GM19193 (cell line): ENCODE measurements around the gene SDF4.

Experiments used
- POLR2A ChIP-seq: IDR thresholded peaks from 4 replicates; pipeline ENCODE4 v1.6.1; 2011; ENCODE audit not compliant: insufficient read depth, insufficient read length; ENCODE audit errors: extremely low read depth

The SDF4 gene

DNA sequence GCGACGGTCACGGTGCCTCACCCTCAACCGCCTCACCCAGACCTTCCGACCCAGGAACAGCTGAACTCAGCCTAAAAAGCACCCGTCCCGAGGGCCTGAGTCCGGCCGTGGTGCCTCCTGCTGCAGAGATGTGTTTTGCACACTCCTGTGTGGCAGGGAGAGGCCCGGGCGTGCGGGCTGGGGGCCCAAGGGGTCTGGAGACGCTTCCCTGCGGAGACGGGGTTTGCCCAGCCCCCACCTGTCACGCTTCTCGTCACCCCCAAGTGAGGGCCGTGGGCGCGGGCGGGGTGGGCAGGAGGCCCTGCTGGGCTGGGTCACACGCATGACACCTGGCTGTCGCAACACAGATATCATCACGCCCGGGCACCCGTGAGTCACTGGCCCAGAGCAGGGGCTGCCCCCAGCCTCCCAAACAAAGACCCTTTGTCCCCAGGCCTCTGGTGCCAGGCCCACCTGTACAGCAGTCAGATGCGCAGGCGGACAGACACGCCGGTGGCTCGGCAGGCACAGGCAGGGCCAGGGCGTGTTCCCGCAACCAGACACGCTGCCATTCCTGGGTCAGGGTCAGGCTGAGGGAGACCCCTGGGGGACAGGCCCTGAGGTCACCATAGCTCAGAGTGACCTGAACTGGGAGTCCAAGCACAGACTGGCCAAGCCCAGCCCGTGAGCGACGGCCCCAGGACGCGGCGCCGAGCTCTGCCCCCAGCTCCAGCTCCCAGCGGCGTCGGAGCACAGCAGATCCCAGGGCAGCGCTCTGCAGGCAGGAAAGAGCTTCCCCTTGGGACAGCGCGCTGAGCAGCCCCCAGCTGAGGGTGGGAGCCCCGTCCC lies 6.3 kb upstream of the SDF4 start:
- TF ChIP-seq POLR2A = no peak

DNA sequence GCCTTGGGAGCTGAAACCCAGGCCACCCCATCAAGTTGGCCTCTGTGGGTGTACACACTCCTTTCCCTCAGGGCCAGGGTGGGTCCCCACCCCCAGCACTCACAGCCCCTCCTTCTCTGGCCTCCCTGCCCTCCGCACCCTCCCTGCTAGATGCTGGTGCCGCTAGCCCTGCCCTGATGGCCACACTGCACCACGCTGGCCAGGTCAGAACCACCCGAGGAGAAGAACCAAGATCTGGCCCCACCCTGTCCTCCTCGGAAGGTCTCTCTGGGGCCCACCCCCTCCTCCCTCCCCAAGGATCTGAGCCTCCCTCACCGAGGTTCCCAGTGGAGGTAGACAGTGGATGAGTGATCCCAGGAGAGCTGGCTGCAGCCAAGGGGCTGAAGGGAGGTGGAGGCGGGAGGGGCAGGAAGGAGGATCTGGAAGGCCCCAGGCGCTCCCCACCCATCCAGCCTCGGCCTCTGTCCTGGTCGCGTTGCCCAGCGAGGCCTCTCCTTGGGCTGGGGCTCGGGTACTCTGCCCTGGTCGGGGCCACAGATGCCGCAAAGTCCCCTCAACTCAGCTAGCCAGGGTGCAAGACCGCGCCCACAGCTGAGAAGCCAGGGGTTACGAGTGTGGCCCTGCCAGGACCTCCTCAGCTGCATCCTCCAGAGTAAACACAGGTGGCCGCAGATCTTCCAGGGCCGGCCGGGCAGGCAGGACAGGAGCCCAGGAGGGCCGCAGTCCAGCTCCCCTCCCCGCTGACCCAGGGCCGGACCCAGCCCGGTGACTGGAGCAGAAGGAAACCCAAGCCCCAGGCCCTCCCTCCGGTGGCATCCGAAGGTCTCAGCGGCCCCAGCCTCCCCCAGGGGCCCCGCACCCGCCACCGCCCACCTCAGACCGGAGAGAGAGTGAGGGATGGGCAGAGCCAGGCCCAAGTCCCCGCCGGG lies 5.4 kb upstream of the SDF4 start:
- TF ChIP-seq POLR2A = no peak

DNA sequence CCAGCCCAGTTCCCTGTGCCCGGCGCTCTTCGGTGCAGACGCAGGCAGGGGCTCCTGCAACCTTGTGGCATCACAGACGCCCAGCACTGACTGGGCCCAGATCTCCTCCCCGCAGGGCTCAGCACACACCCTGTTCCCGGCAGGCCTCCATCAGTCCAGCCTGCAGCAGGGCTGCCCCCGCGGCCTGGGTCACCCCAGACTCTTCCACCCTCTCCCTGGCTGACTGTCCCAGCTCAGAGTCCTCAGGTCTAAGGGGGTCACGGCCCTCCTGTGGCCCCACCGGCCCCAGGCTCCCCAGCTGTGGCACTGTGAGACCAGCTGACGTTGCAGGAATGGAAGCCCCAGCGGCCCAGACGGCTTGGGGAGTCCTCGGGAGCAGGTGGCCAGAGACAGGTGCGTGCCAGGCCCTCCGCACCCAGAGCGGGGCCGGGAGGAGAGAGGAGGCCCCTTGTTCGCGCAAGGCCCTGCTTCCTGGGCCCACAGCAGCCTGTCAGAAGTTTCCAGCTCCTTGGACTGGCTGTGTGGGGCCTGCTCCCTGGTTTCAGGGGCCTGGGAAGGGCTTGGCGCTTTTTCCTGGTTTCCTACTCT lies 4.5 kb upstream of the SDF4 start:
- TF ChIP-seq POLR2A = no peak

DNA sequence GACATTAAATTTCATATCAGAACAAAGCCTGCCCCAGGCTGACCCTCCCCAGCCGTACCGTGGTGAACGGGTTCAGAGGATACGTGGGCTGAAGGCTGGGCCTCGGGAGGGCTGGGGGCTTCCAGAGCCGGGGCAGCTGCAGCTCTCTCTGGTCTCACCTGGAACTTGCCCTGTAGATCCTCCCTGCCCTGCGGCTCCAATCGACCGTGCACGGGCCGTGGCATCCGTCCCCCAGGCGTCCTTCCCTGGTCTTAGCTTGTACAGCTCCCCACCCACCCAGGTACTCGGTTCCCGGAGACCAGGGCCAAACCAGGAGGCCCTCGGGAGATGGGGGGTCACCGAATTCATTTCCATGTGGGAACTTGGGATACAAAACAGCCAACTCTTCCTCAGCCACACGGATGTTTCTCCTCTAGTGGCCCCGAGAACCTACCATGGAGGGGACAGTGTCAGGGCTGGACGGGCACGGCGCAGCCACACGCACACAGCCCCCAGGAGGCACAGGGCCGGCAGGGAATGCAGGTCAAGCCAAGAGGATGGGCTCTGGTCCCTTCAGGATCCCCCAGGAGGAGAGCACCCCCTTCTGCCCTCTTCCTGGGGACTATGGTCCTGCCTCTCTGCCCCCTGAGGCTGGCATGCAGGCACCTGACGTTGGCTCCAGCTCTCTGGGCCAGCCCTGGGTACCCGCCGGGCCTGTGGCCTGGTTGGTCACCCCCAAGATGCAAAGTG lies 3.4 kb upstream of the SDF4 start:
- no peak for TF ChIP-seq POLR2A

DNA sequence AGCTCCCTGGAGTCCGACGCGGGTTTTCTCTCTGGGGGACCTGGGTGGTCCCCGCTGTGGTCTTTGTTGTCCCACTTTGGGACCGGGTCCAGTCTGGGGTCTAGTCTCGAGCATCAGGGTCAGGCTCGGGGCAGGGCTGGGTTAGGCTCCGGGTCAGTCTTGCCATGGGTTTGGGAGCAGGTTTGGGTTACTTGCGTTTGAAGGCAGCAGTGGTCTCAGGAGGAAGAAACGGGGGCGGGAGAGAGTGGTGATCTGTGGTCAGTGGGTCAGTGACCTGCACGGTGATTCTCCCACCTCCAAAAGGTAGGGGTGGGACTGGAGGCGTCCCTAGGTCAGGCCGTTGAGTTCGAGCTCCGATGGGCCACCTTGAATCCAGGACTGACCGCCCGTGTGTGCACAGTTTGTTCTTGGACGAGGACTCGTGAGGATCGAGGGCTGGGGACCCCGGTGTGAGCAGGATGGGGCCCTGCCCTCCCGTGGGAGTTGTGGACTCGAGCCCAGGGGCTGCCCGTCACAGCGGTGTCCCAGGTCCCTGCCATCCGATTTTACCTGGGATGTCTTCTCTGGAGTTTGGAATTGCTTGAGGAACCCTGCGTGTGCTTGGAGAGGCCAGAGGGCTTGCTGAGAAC lies 2.5 kb upstream of the SDF4 start:
- TF ChIP-seq POLR2A = no peak

DNA sequence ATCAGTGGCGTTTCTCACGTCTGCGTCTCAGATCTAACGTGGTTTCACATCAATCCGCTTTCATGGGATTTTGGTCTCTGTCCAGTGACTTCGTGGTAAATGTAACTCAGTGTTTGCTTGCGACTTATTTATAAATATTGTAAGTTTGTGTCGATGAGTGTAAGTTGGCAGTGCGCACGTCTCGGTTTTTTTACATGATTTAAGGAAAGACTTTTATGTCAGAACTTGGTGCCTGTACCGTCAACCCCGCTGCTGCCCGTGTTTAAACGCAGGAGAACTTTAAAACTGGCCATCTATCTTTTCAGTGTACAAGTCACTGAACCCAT lies 1.7 kb upstream of the SDF4 start:
- no peak for TF ChIP-seq POLR2A

DNA sequence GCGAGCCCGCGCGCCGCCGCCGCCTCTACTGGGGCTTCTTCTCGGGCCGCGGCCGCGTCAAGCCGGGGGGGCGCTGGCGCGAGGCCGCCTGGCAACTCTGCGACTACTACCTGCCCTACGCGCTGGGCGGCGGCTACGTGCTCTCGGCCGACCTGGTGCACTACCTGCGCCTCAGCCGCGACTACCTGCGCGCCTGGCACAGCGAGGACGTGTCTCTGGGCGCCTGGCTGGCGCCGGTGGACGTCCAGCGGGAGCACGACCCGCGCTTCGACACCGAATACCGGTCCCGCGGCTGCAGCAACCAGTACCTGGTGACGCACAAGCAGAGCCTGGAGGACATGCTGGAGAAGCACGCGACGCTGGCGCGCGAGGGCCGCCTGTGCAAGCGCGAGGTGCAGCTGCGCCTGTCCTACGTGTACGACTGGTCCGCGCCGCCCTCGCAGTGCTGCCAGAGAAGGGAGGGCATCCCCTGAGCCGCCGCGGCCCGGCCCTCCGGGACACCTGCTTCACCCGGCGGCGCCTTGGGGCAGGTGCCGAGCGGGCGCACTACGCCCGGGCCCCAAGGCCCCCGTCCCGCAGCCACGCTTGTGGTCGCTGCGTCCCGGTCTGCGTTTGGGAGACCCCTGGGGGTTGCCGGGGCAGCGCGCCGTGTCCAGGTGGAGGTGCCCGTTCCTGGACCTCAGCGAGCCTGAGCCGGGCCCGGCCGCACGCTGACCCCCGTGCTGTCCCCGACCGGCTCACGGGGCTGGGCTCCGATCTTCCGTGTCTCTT lies 1.2 kb upstream of the SDF4 start:
- TF ChIP-seq POLR2A = no peak

DNA sequence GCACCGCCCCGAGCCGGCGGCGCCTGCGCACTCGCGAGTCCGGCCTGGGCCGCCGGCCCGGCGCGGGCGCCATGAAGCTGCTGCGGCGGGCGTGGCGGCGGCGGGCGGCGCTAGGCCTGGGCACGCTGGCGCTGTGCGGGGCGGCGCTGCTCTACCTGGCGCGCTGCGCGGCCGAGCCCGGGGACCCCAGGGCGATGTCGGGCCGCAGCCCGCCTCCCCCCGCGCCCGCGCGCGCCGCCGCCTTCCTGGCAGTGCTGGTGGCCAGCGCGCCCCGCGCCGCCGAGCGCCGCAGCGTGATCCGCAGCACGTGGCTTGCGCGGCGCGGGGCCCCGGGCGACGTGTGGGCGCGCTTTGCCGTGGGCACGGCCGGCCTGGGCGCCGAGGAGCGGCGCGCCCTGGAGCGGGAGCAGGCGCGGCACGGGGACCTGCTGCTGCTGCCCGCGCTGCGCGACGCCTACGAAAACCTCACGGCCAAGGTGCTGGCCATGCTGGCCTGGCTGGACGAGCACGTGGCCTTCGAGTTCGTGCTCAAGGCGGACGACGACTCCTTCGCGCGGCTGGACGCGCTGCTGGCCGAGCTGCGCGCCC lies 501 bp upstream of the SDF4 start, which contains the start of gene B3GALT6:
TSS of gene B3GALT6 (plus strand) at position 30 of the 588 bp plus-strand sequence. CDS start at position 72, 42 bp downstream.
- TF ChIP-seq POLR2A = peak; percentile 55

DNA sequence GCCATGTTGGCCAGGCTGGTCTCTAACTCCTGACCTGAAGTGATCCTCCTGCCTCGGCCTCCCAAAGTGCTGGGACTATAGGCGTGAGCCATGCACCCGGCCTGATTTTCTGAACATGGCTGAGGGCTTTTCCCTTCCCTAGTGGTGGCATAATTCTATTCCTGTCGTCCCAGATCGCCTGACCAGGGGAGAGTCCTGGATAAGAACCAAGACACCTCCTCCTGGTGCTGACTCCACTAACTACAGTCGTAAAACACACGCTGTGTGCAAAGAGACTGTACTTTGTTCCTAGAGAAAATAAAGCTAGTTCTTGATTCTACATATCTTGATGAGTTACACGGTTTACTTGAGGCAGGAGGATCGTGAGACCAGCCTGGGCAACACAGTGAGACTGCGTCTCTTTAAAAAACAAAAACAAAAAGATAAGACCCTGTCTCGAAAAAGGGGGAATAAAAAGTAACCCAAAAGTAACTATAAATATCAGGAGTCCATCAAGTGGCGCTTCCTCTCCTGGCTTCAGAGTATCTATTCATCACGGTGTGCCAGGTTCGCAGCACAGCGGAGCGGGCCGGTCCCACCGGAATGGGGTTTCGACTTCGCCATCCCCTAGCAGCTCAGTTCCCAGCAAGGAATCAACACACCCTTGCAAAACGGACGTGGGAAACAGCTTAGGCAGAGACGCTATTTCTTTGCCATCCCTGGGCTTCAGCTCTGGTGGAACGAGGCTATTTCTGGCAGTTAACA lies 973 bp downstream of the SDF4 start:
- no peak for TF ChIP-seq POLR2A

DNA sequence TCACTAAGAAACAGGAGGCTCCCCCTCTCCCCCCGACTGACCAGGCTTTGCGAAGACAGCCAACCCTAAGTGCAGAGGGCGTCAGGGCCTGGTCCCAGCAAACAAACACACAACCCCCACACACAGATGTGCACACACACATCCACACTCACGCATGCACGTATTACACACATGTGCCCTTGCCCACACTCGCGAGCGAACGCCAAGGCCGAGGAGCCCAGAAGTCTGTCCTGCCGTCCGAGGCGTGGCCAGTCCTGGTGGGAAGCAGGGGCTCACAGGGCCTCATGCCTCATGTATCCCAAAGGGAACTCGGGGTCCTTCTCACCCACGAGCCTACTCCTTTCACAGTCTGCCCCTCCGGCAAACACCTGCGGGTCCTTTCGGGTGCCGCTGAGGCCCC lies 2.0 kb downstream of the SDF4 start:
- TF ChIP-seq POLR2A = no peak

DNA sequence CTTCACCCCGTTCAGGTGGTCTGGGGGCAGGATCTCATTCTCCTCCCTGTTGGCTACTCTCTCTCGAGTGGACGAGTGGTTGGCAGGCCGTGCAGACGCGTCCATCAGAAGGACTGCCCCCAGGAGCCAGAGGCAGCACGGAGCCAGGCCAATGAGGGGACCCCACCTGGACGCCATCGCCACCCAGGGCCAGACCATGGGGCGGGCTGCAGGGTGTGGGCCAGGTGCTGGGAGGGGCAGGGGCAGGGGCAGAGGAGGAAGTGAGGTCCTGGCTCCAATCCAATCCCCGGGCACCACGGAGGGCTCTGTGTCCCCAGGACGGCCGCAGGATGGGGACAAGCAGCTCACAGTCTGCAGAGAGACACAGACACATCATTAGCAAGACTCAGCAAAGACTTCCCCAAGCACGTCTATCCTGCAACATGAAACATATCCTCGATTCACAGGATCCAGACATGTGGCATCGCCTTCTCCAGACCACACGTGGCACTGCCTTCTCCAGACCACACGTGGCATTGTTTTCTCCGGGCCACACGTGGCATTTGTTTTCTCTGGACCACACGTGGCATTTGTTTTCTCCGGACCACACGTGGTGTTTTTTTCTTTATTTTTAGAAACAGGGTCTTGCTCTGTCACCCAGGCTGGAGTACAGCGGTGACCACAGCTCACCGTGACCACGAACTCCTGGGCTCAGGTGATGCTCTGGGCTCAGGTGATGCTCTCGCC lies 3.0 kb downstream of the SDF4 start:
- no peak for TF ChIP-seq POLR2A

DNA sequence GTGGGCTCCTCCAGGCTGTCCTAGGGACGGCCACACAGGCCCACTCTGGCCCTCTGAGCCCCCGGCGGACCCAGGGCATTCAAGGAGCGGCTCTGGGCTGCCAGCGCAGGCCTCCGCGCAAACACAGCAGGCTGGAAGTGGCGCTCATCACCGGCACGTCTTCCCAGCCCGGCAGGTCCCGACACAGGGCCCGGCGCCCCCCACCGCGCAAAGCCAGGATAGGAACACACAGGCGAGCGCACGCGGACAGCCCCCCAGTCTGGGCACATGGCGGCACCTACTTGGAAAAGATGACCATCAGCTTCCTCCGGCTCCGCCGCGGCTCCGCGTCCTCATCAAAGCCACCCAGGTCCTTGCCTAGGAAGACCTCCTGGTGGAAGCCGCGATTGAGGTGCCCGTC lies 3.6 kb downstream of the SDF4 start:
- no peak for TF ChIP-seq POLR2A
